HCT116 (cell line): ENCODE results near the gene TRPV4. TPM values are rescaled to one million over a fixed set of nuclear protein-coding genes. Genes with fewer than 3 reads are reported as not detected.

Experiments used
- ATAC-seq: fragments of 200-7000 bp; cut with Tn5 transposase; 2 replicates; pipeline ENCODE4 v1.9.1; 2020; ENCODE audit warnings: mild to moderate bottlenecking, moderate library complexity
- BruUV-seq: library from RNA; stranded (reverse); fragments of 400-500 nt; replicated peaks from 2 replicates; lab custom pipeline; 2021; lab: Mats Ljungman, UMichigan
- CTCF ChIA-PET: fragments of 300-600 bp; sonication (Branson Sonifier 250); formaldehyde crosslinking; loops from one replicate; lab custom pipeline; 2021; ENCODE audit warnings: antibody characterized with exemption; lab: Charles Lee
- POLR2A ChIA-PET: fragments of 300-600, 350-600 bp; sonication (Branson Sonifier 250); formaldehyde crosslinking; loops from one replicate; lab custom pipeline; 2021; ENCODE audit warnings: antibody characterized with exemption; lab: Charles Lee
- RAD21 ChIA-PET, 2 experiments: fragments of 300-600 bp; sonication (Branson Sonifier 250); formaldehyde crosslinking; loops; one replicate each; lab custom pipeline; 2023; ENCODE audit warnings: low total read pairs in 2 of 2; ENCODE audit not compliant: uncharacterized antibody in 2 of 2, unreplicated experiment in 2 of 2, low non-redundant PET in 1 of 2; lab: Charles Lee
- DNase-seq: peaks from one replicate; pipeline ENCODE4 v3.0.0-alpha.2; 2010; ENCODE audit warnings: low read depth, low spot score
- H2AFZ ChIP-seq: fragments of 200-600 bp; shearing (Covaris generic), sonication (generic); 2 replicates; pipeline ENCODE4 v1.6.1; 2017; ENCODE audit warnings: low read depth, mixed run types, mixed read lengths, antibody characterized with exemption, low read length; ENCODE audit not compliant: poor library complexity, severe bottlenecking
- H3K27ac ChIP-seq: 2 replicates; pipeline ENCODE4 v1.5.1; 2012; ENCODE audit warnings: low read depth, low read length
- H3K27me3 ChIP-seq: fragments of 200-600 bp; sonication (generic); 2 replicates; pipeline ENCODE4 v1.6.1; 2016; ENCODE audit warnings: mixed run types, low read length, mixed read lengths; ENCODE audit not compliant: insufficient read depth
- H3K36me3 ChIP-seq, 2 experiments: fragments of 200-500 bp in 1 of 2; fragments of 200-600 bp in 1 of 2; sonication (Bioruptor generic) in 1 of 2; sonication (generic) in 1 of 2; 2 replicates each; pipeline versions ENCODE4 v1.5.1 to v1.6.1; 2014 to 2016; ENCODE audit warnings: low read length in 2 of 2, inconsistent platforms in 1 of 2, mixed read lengths in 1 of 2, mixed run types in 1 of 2; ENCODE audit not compliant: insufficient read depth in 2 of 2, control insufficient read depth in 1 of 2
- H3K4me1 ChIP-seq, 2 experiments: fragments of 200-600 bp in 1 of 2; sonication (generic) in 1 of 2; 2 replicates each; pipeline versions ENCODE4 v1.5.1 to v1.6.1; 2012 to 2017; ENCODE audit warnings: low read length in 2 of 2, inconsistent platforms in 1 of 2, mild to moderate bottlenecking in 1 of 2, mixed read lengths in 1 of 2, mixed run types in 1 of 2, moderate library complexity in 1 of 2; ENCODE audit not compliant: insufficient read depth in 2 of 2, control insufficient read depth in 1 of 2
- H3K4me2 ChIP-seq: fragments of 200-600 bp; sonication (generic); 2 replicates; pipeline ENCODE4 v1.6.1; 2017; ENCODE audit warnings: mixed run types, low read length, mixed read lengths
- H3K4me3 ChIP-seq, 2 experiments: fragments of 200-600 bp in 1 of 2; sonication (generic) in 1 of 2; replicated peaks in 1 of 2; 2 replicates each; pipeline ENCODE4 v1.5.1; 2011 to 2016; ENCODE audit warnings: low read length in 2 of 2, control low read depth in 1 of 2, low read depth in 1 of 2, mild to moderate bottlenecking in 1 of 2, mixed read lengths in 1 of 2, mixed run types in 1 of 2
- H3K79me2 ChIP-seq: fragments of 200-600 bp; sonication (generic); 2 replicates; pipeline ENCODE4 v1.6.1; 2017; ENCODE audit warnings: mild to moderate bottlenecking, mixed run types, low read length, moderate library complexity, mixed read lengths; ENCODE audit not compliant: insufficient read depth
- H3K9ac ChIP-seq: fragments of 200-600 bp; sonication (generic); 2 replicates; pipeline ENCODE4 v1.6.1; 2016; ENCODE audit warnings: low read length, mixed read lengths
- H3K9me2 ChIP-seq: fragments of 200-600 bp; sonication (generic), shearing (Covaris generic); 2 replicates; pipeline ENCODE4 v1.6.1; 2017; ENCODE audit warnings: mixed run types, mild to moderate bottlenecking, moderate library complexity; ENCODE audit not compliant: insufficient read depth
- H3K9me3 ChIP-seq, 2 experiments: fragments of 200-500 bp in 1 of 2; fragments of 200-600 bp in 1 of 2; sonication (Bioruptor generic) in 1 of 2; sonication (generic) in 1 of 2; 2 replicates each; pipeline ENCODE4 v1.6.1; 2014 to 2017; ENCODE audit warnings: low read length in 2 of 2, mixed read lengths in 2 of 2, inconsistent platforms in 1 of 2, low read depth in 1 of 2, mild to moderate bottlenecking in 1 of 2, mixed run types in 1 of 2, moderate library complexity in 1 of 2; ENCODE audit not compliant: control insufficient read depth in 1 of 2, insufficient read depth in 1 of 2
- H4K20me1 ChIP-seq: fragments of 200-600 bp; sonication (generic), shearing (Covaris generic); 2 replicates; pipeline ENCODE4 v1.6.1; 2017; ENCODE audit warnings: mixed run types, mild to moderate bottlenecking, moderate library complexity; ENCODE audit not compliant: insufficient read depth
- CBX3 ChIP-seq: IDR thresholded peaks from 2 replicates; pipeline ENCODE4 v1.6.1; 2012; ENCODE audit warnings: low read depth
- CEBPB ChIP-seq: IDR thresholded peaks from 2 replicates; pipeline ENCODE4 v1.6.1; 2012; ENCODE audit warnings: low read depth
- EGR1 ChIP-seq: IDR thresholded peaks from 2 replicates; pipeline ENCODE4 v1.6.1; 2012; ENCODE audit warnings: low read depth
- ELF1 ChIP-seq: IDR thresholded peaks from 2 replicates; pipeline ENCODE4 v1.6.1; 2012; ENCODE audit warnings: low read depth, borderline replicate concordance
- EZH2 ChIP-seq: fragments of 200-600 bp; sonication (generic); IDR thresholded peaks from 2 replicates; pipeline ENCODE4 v1.6.1; 2017; ENCODE audit warnings: antibody characterized with exemption, mixed run types
- EZH2phosphoT487 ChIP-seq: fragments of 200-600 bp; IDR thresholded peaks from 2 replicates; pipeline ENCODE4 v1.6.1; 2018; ENCODE audit warnings: antibody characterized with exemption, borderline replicate concordance
- JUND ChIP-seq: IDR thresholded peaks from 2 replicates; pipeline ENCODE4 v1.6.1; 2012
- POLR2A ChIP-seq: IDR thresholded peaks from 2 replicates; pipeline ENCODE4 v1.7.0; 2011; ENCODE audit warnings: borderline replicate concordance; ENCODE audit not compliant: insufficient read depth, insufficient read length; ENCODE audit errors: extremely low read depth
- RAD21 ChIP-seq: IDR thresholded peaks from 2 replicates; pipeline ENCODE4 v1.6.1; 2012; ENCODE audit warnings: low read depth, mild to moderate bottlenecking
- SIN3A ChIP-seq: IDR thresholded peaks from 2 replicates; pipeline ENCODE4 v1.6.1; 2012; ENCODE audit warnings: low read depth
- TCF7L2 ChIP-seq: IDR thresholded peaks from 2 replicates; pipeline ENCODE4 v1.7.0; 2011; ENCODE audit warnings: borderline replicate concordance, inconsistent platforms; ENCODE audit not compliant: insufficient read depth, insufficient read length; ENCODE audit errors: extremely low read depth
- YY1 ChIP-seq: IDR thresholded peaks from 2 replicates; pipeline ENCODE4 v1.6.1; 2011; ENCODE audit warnings: low read length, low read depth, moderate library complexity, mild to moderate bottlenecking; ENCODE audit not compliant: insufficient replicate concordance; ENCODE audit errors: extremely low read depth
- ZNF274 ChIP-seq: fragments of 200-500 bp; sonication (Bioruptor generic); IDR thresholded peaks from 2 replicates; pipeline ENCODE4 v1.6.1; 2014; ENCODE audit warnings: mild to moderate bottlenecking, low read depth, low read length, inconsistent platforms
- intact Hi-C: fragments of 100-400 bp; cut with micrococcal nuclease; formaldehyde crosslinking; loops from 2 replicates; pipeline ENCODE4 v1.10.0; 2022
- total RNA-seq: library from RNA; stranded (reverse); gene quantifications from one replicate; pipeline ENCODE4 v1.2.1, GENCODE V29; 2021; ENCODE audit not compliant: unreplicated experiment
- TF ChIP-seq, protein P1 (sequence below): IDR thresholded peaks from 2 replicates; pipeline ENCODE4 v1.6.1; 2012
- TF ChIP-seq, protein P2 (sequence below): IDR thresholded peaks from 2 replicates; pipeline ENCODE4 v1.6.1; 2012
- TF ChIP-seq, protein P3 (sequence below): IDR thresholded peaks from 2 replicates; pipeline ENCODE4 v1.6.1; 2012; ENCODE audit warnings: low read depth

TRPV4 gene
- total RNA-seq, 1 experiment from 2014 or later: 0.54 TPM

DNA sequence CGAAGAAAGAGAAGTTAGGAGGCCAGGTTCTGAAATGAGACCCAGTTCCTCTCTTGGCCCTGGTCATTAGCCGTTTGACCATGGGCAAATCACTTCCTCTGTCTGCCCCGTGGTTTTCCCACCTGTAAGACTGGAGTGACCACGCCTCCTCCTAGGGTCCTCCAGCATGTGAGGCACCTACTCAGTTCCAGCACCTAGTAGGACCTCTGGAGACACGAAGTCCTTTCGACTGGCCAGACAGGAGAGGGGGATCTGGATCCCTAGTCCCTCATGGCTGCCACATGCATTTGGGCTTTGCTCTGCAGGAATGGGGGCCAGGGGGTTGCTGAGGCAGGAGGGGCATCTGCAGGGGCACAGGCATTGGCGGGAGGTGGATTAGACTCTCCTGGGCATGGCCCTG lies 16.3 kb downstream of the TRPV4 start:
- no peaks in the 10 kb centered on the region; a peak in 1 of 4 replicates for H3K9me3 ChIP-seq
- no peak overlapping the region for H3K27ac ChIP-seq
- intact Hi-C loops: no loop called here
- TF ChIP-seq SIN3A (no peak), JUND (no peak), CBX3 (no peak), YY1 (no peak), TCF7L2 (no peak), RAD21 (no peak)
- TF ChIP-seq, protein P1, sequence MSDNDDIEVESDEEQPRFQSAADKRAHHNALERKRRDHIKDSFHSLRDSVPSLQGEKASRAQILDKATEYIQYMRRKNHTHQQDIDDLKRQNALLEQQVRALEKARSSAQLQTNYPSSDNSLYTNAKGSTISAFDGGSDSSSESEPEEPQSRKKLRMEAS: no peak
- no peaks in the 10 kb centered on the region for H3K36me3 ChIP-seq
- no peaks in the 10 kb centered on the region for H3K79me2 ChIP-seq
- H3K9ac ChIP-seq: no peak overlapping the region
- no peaks in the 10 kb centered on the region for H4K20me1 ChIP-seq
- H3K4me2 ChIP-seq: no peak overlapping the region
- no peaks in the 10 kb centered on the region for H3K9me2 ChIP-seq
- ATAC-seq: no peak
- DNase-seq: no peak
- BruUV-seq: no TSS peak
- no peak overlapping the region for H2AFZ ChIP-seq
- H3K4me1 ChIP-seq: peaks cover 6 to 18% of the 10 kb centered on the region in 2 experiments; a peak in 3 of 4 replicates
- POLR2A ChIA-PET: no interaction called here
- no peaks in the 10 kb centered on the region for H3K27me3 ChIP-seq
- H3K4me3 ChIP-seq: no peak overlapping the region
- CTCF ChIA-PET: no interaction called here
- RAD21 ChIA-PET: no interaction called here

DNA sequence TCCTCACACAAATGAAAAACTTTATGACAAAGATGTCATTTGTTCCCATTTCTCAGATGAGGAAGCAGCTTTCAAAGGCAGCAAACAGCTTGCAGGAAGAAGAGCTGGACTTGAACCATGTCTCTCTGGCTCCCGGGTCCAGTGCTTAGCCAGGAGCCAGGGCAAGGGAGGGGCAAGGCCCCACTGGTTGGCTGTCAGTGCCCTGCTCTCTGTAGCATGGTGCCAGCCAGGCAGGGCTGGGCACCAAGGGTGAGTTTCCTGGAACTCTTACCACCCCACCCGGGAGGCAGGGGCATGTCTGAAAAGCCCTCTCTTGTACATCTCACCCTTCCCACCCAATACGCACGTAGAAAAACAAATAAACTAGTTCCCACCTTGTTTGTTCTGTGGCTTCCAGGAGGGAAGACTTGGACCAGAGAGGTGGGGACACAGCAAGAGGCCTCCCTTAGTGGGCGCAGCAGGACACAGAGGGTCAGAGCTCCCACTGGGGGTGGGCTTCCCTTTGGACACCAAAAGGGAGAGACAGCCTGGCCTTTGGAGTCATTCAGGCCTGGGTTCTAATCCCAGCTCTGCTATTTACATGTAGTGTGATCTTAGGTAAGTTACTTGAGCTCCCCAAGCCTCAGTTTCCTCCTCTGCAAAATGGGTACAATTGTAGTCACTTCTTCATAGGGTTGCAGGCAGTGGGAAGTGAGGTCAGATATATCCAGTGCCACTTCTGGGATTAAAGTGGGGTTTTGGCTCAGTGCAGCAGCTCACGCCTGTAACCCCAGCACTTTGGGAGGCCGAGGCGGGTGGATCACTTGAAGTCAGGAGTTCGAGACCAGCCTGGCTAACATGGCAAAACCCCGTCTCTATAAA lies 17.2 kb downstream of the TRPV4 start:
- Histone ChIP-seq H4K20me1 (no peaks in the 10 kb centered on the region), H3K9me2 (no peaks in the 10 kb centered on the region), H3K4me3 (no peak overlapping the region), H3K36me3 (no peaks in the 10 kb centered on the region), H3K27ac (no peak overlapping the region), H3K4me1 (peaks cover 3 to 11% of the 10 kb centered on the region in 2 experiments; a peak in 3 of 4 replicates), H3K9me3 (no peaks in the 10 kb centered on the region; a peak in 1 of 4 replicates), H3K27me3 (no peaks in the 10 kb centered on the region), H3K79me2 (no peaks in the 10 kb centered on the region), H3K9ac (no peak overlapping the region), H2AFZ (no peak overlapping the region), H3K4me2 (no peak overlapping the region)
- no peak for TF ChIP-seq ELF1
- TF ChIP-seq, protein P1: no peak
- no peak for TF ChIP-seq CEBPB
- TF ChIP-seq EGR1: no peak
- no peak for TF ChIP-seq EZH2
- no peak for TF ChIP-seq EZH2phosphoT487
- TF ChIP-seq, protein P2, sequence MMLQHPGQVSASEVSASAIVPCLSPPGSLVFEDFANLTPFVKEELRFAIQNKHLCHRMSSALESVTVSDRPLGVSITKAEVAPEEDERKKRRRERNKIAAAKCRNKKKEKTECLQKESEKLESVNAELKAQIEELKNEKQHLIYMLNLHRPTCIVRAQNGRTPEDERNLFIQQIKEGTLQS: no peak
- TF ChIP-seq POLR2A: no peak
- no peak for TF ChIP-seq JUND
- no peak for TF ChIP-seq CBX3
- TF ChIP-seq ZNF274: no peak
- TF ChIP-seq TCF7L2: no peak
- TF ChIP-seq, protein P3, sequence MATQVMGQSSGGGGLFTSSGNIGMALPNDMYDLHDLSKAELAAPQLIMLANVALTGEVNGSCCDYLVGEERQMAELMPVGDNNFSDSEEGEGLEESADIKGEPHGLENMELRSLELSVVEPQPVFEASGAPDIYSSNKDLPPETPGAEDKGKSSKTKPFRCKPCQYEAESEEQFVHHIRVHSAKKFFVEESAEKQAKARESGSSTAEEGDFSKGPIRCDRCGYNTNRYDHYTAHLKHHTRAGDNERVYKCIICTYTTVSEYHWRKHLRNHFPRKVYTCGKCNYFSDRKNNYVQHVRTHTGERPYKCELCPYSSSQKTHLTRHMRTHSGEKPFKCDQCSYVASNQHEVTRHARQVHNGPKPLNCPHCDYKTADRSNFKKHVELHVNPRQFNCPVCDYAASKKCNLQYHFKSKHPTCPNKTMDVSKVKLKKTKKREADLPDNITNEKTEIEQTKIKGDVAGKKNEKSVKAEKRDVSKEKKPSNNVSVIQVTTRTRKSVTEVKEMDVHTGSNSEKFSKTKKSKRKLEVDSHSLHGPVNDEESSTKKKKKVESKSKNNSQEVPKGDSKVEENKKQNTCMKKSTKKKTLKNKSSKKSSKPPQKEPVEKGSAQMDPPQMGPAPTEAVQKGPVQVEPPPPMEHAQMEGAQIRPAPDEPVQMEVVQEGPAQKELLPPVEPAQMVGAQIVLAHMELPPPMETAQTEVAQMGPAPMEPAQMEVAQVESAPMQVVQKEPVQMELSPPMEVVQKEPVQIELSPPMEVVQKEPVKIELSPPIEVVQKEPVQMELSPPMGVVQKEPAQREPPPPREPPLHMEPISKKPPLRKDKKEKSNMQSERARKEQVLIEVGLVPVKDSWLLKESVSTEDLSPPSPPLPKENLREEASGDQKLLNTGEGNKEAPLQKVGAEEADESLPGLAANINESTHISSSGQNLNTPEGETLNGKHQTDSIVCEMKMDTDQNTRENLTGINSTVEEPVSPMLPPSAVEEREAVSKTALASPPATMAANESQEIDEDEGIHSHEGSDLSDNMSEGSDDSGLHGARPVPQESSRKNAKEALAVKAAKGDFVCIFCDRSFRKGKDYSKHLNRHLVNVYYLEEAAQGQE: no peak
- intact Hi-C loops: no loop called here
- DNase-seq (no peak), ATAC-seq (no peak)
- ChIA-PET POLR2A (no interaction called here), RAD21 (no interaction called here), CTCF (no interaction called here)
- no TSS peak for BruUV-seq
